Frontal cortex (tissue), 4 donors: ENCODE data around the gene PXK. TPM values are rescaled to one million over a fixed set of nuclear protein-coding genes. Genes with fewer than 3 reads are reported as not detected.
"Not testable (repeated sequence)": the region's sequence is repeated elsewhere in the genome, so short reads cannot be mapped to it uniquely, and the experiment has no call there.

Experiments used
- DNase-seq, 2 donors: peaks; one replicate each; pipeline ENCODE4 v3.0.0; 2012; ENCODE audit warnings: low spot score in 2 of 2
- FAIRE-seq: peaks from 2 replicates; lab custom pipeline; 2012; peaks lifted over from hg19 to GRCh38; lab: Jason Lieb, UNC
- total RNA-seq: library from RNA; depleted of rRNA; stranded (reverse); fragments of >200 nt; gene quantifications from one replicate; pipeline ENCODE4 v1.2.3, GENCODE V29; 2014
- donor health status: control.
- donor health status: control.
- donor health status: control.

PXK gene
- total RNA-seq, 1 donor from 2014 or later = 22.0 TPM

DNA sequence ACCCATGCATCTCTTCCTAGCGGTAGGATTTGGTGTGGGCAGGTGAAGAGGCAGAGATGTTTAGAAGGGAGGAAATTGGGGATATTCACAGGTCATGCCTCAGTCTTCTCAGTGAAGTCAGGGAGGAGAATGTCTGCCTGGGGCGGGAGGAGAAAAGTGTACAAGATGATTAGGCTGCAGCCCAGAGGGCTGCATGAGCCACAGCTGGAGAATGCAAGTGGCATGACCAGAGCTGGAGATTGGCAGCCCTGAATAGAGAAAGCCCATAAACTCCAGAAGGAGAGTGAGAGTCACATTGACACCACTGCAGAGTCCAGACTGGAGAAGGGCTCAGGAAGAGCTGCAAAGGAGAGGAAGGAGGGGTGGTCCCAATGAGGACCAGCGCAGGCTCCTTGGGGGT is 78.3 kb downstream of the PXK start:
- FAIRE-seq (no peak), DNase-seq (no peak)

DNA sequence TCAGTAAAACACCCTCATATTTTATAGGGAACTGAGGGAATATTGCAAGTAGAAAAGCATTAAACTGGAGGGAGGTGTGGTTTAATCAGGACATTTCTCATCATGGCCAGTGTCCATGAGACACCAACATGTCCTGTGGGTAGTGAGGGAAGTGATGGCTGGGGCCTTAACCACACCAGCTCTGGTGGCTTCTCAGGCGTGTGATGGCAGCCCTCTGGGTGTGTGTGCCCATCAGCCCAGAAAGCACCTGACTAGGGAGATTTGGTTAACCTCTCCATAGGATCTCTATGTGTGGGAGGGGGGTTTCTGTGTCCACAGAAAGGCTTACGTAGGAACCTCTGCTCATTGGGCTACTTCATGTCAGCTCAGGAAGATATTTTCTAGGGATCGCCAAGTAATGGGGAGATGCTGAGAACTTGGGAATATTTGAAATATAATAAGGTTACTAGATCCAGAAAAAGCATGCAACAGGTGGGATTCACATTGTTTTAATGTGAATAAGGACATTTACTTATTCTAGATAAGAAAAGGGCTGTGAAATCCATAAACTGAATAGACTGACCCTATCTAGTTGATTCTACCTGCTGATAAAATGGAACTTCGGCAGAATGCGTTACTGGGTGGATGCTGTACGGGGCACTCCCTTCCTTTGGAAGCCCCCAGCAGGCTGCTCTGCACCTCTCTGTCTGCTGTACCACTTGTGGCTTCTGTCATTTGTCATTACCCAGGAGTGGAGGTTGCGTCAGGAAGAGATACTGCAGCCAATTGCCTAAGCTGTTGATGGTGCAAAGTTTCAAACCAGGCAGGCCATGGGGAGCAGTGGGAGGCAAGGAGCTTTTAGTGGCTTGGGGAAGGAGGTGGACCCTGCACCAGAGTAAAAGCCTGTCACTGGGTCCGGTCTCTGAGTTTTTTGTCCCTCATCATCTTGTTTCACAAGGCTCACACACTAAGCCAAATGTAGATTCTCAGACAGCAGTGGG is 79.4 kb downstream of the PXK start:
- FAIRE-seq (no peak), DNase-seq (no peak)

DNA sequence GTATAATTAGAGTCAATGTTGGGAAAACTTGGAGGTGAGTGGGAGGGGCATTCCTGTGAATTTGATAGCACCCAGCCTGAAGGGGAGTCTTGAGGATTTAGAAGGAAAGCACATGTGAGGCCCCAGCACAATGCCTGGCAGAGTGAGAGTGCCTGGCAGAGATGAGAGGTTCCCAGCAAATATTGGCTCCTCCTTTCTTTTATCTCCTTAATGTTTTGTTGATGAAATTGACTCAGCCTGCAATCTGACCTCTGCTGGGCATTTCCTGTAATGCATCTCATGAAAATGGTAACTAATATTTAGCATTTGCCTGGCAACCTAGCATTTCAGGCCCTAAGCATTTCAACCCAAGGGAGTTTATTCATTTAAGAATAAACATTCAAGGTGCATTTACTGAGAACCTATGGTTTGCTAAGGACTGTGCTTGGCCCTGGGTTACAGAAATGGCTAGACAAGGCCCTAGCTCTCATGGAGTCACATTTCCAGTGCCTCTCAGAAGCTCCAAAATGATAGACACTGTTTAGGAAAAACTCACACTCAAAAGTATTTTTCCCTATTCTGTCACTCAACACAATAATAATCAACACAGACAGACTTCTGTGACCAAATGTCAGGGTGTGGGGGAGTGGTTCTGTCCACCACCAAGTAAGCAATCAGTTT is 82.0 kb downstream of the PXK start:
- peak in 1 of 2 donors; percentile 33 for DNase-seq
- FAIRE-seq = no peak

DNA sequence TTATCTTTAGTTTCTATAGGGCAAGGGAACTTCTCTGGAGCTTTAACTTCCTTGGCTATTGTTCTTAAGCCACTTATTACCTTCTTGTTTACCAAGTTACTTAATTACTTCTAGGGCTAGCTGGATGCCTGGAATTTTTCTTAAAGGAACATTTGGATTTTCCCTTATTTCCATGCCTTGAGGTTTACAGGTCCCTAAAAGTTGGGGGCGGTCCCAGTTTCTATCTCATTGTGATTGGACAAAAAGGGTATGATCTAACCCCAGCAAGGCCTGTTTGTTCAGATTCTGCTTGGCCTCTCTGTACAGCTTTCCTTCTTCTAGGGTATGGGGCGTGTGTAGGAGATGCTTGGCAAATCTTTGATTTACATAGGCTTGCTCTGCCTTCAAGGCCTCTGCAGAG is 83.5 kb downstream of the PXK start:
- FAIRE-seq (no peak), DNase-seq (no peak)

DNA sequence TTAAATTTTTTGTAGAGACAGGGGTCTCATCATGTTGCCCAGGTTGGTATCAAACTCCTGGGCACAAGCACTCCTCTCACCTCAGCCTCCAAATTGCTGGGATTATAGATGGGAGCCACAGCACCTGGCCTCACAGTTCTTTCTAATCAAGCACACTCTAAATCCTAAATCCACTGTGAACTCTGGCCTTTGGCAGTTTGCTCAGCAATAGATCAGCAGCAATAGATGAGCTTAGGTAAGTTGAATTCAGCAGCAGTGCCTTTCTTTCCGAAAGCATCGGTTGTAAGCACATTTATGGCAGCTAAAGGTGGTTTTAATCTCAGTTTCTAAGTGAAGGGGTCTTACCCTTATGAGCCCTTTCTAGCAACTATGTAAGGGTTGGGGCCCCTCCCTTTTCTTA is 84.4 kb downstream of the PXK start:
- no peak for DNase-seq
- no peak for FAIRE-seq

DNA sequence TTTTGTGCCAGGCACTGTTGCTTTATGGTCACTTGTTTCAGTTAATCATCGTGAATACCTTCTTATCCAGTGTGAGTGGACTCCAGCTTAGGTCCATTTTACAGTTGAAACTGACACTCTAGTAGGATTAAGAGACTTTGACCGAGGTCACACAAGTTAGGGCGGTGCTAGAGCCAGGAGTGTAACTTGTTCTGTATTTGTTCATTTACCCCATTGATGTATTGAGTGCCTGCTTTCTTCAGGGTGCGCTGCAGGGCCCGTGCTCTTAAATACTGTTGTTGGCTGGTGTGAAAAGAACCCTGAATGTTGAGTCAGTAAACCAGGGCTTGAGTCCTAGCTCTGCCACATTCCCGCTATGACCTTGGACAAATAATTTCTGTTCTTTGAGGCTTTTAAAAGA is 85.5 kb downstream of the PXK start:
- DNase-seq (no peak), FAIRE-seq (no peak)

DNA sequence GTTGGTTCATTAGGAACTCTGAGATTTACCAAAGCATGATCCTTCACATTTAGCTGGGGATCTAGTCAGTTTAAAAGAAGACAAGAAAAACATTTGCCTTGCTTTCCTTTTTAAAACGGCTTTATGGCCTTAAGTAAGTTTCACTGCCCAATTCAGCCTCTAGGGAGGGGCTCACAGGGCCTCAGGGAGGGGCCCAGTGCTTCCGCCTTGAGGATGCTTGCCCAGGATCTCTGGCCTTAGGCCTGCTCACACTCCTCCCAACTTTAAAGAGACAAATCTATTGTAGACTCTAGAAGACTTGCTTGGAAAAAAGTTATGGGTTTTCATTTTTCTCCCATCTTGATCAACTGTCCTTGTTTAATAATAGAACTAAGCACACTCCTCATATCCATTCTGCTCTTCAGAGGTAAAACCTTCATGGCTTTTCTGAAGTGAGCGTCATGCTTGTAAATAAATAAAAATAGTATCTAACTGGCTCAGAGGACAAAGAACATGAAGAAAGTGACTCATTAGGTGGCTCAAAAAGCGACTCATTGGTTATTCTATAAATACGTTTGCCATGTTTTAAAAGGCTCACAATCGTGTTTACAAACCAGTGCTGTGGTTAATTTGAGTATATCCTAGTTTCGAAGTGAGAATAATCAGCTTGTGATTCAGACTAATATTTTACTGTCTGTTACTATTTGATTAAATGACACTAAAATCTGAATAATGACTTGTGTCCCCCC is 87.3 kb downstream of the PXK start:
- DNase-seq (no peak), FAIRE-seq (no peak)

DNA sequence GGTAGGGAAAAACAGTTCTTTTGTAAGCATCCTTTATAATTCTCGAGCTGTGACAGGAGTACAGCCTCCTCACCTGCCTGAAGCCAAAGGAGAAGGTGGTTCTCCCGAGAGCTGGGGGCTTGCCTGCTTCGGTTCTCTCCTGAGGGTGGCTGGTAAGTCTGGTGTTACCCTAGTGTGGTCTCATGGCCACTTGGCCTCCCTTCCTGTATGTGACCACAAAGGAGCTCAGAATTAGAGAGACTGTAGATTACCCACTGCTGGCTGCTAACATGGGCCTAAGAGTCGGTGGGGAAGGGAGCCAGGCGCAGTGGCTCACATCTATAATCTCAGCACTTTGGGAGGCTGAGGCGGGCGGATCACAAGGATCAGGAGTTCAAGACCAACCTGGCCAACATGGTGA is 88.3 kb downstream of the PXK start:
- FAIRE-seq (no peak), DNase-seq (no peak)

DNA sequence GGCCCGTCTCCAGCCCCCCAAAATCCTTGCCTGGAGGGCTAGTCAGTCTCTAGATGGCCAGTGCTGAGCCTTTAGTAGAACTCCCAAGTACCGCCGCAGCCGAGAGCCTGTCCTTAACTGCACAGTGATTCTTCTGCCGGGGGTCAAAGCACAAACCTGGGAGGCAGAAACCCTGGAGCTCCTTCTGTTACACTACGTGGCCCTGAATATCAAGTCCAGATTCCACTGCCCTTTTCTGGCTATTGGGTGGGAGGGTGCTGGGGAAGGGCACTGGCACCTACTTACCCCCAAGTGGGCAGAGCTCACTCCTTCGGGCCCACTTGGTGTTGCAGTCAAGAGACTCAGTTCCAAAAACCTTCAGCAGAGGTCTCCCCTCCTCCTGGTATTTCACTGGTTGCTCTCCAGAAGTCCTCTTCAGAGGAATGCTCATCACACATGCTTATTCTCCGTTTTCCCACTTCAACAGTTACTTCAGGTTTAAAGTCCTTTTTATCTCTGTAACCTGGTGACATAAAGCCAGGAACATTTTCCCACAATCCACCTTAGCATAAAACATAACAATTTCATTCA is 90.1 kb downstream of the PXK start:
- FAIRE-seq (no peak), DNase-seq (no peak)

DNA sequence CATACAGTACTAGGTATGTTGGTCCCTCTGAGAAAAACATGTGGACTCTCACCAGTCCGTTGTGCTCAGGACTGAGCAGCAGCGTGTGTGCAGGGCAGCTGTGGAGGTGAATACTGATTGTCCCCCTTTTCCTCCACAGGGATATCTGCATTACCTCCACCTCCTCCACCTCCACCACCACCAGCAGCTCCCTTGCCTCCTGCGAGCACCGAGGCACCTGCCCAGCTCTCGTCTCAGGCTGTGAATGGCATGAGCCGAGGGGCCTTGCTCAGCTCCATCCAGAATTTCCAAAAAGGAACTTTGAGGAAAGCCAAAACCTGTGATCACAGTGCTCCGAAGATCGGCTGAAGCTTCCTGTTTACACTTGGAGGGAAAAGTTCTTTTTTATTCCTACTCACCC is 91.9 kb downstream of the PXK start:
- DNase-seq (no peak), FAIRE-seq (no peak)

DNA sequence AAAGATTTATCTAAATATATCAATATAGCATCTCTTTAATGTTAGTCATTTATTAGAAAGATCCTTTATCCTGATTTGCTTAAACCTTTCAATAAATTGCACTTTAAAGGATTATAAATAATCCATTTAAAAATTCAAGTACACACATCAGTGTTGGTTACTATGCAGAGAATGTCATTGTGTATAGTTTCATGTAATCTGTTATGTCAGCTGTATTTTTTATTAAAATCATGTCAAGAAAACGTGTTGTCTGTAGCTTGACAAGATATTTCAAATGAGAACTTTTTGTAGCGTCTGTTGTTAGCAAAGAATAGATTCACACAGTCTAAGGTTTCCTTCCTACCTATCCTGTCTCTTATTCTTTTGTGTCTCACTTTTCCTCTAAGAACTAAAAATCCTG is 93.1 kb downstream of the PXK start:
- FAIRE-seq (peak; percentile 42), DNase-seq (no peak)

DNA sequence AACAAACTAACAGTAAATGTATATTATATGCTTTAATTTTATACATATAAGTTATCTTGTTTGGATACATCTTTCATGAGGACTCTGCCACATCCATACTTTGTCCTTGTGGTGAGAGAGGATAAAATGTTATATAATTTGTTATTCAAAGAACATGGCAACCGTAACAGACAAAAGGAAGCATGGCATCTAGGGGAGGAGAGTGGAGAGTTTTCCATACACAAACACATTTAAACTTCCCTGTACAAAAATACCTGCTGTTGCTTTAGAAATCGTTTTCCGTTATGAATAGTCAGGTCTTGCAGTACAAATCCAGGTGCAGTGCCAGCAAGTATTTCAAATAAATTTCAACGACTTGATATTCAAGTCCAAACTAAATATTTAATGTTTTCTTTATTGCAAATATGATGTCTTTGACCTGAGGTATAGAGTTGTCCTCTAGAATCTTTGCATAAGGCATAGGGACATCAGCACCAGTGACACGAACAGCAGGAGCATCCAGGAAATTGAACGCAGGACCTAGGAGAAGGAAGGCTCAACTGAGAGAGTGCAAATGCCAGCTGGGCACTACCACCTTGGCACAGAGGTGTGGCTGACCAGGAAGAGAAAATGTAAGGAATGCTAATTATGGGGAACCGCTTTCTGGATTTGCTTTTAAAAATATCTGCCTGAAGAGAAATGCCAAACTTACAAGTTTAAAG is 95.1 kb downstream of the PXK start:
- no peak for FAIRE-seq

DNA sequence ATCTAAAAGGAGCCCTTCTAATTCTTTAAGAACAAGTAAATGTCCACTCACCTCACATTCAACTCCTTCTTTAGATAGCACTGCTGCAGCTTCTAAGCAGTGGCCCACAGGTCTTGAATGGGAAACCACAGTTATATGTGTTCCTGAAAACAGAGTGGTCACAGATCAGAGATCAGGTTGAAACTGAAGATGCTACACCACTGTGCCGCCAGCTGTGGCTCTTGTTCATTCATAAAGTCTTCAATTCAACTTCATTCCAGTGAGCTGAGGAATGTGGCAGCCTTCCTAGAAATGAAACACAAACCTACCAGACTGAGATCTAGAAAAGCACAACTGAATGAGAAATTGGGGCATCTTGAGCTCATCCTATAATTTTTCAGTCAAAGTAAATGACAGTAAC is 97.0 kb downstream of the PXK start:
- DNase-seq = no peak
- no peak for FAIRE-seq

More for the DNA sequence above, 95.1 kb downstream of the PXK start:
- DNase-seq = no peak

DNA sequence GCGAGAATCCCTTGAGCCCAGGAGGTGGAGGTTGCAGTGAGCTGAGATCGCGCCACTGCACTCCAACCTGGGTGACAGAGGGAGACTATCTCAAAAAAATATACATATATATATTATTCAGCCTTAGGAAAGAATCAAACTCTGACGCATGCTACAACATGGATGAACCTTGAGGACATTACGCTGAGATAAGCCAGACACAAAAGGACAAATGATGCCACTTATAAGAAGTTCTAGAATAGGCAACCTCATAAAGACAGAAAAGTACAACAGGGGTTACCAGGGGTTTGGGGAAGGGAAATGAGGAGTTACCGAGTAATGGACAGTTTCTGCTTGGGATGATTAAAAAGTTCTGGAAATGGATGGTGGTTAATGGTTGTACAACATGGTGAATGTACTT is 100.2 kb downstream of the PXK start:
- FAIRE-seq (no peak), DNase-seq (no peak)

DNA sequence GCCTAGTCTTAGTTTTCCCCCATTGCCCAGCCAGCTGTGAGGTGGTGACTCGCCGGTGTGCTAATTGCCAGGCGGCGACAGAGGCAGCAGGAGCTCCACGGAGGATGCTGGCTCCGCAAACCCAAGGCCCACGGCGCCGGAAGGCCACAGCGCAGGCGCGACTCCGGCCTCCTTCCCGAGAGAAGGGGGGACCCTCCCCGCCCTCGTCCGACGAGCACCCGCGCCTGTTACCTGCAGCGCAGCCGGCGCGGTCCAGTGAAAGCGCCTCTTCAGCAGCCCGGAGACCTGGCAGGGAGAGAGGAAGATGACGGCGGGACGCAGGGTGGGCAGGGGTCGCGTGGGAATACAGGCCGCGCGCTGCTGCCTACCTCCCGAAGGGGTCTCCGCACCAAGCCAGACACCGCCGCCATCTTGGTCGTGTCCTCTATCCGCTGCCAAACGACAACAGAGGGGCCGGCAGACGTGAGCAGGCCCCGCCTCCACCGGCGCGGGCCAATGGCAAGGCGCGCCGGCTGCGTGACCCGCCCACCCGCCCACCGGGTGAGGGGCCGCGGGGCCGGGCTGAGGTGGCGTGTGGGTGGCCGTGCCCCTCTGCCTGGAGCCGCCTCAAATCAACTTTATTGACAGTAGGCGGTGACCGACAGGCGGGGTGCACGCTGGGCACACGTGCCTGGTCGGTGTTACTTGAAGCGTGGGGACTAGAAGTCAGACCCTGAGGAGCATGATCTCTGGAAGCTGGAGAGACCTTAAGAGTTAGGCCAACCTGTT is 100.9 kb downstream of the PXK start, which contains the start of gene PDHB:
Gene PDHB, minus strand, starts transcription at position 433 of the 768 bp plus-strand sequence. Its CDS starts 23 bp downstream, at position 410.
- FAIRE-seq (no peak), DNase-seq (peak; percentile 91)

DNA sequence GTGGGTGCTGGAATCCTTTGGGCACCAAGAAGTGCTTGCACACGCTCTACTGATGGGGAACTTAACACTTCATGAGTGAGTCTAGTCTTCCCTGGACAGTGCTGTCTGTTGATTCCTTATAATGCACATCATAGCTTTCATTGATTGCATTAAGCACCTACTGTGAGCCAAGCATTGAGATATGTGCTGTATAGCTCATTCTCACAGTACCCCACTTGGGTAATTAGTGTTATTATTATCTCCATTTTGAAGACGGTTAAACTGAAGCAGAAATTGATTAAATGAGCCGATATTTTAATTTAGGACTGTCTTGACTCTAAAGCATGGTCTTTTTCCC is 101.4 kb downstream of the PXK start:
- no peak for DNase-seq

DNA sequence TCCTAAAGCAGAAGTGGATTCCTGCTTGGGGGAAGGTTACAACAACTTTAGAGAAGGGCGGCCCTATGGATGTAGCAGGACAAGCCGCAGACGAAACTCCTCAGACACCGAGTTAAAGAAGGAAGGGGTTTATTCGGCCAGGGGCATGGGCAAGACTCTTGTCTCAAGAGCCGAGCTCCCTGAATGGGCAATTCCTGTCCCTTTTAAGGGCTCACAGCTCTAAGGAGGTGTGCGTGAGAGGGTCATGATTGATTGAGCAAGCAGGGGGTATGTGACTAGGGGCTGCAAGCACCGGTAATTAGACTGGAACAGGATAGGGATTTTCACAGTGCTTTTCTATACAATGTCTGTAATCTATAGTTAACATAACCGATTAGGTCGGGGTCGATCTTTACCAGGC is 101.8 kb downstream of the PXK start:
- FAIRE-seq (no peak), DNase-seq (no peak)

More for the DNA sequence above, 101.4 kb downstream of the PXK start:
- no peak for FAIRE-seq

DNA sequence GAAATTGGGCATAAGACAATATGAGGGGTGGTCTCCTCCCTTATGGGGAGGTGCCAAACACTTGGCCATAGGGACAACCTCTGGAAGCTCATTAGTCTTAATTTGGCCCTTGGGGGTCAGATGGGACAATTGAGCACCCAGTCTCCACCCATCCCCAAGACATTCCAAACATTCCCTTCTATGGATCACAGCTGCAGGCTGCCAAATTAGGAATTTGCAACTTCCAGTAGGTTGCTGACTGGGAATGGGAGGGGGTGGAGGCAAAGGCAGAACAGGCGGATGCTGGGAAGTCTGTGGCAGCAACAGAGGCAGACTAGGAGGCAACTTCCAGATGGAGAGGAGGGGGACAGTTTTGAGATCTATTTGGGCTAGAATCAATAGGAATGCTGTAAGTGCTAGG is 102.3 kb downstream of the PXK start:
- FAIRE-seq (no peak), DNase-seq (no peak)

DNA sequence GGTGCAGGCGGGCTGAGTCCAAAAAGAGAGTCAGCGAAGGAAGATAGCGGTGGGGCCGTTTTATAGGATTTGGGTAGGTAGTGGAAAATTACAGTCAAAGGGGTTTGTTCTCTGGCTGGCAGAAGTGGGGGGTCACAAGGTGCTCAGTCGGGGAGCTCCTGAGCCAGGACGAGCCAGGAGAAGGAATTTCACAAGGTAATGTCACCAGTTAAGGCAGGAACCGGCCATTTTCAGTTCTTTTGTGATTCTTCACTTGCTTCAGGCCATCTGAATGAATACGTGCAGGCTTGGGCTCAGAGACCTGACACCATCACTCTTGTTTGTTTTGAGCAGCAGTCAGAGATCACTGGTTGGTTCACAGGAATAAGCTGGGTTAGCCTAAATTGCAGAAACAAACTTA is 104.6 kb downstream of the PXK start:
- not testable (repeated sequence) for FAIRE-seq, DNase-seq
